Measurements from ENCODE around the gene IL36B. TPM values are rescaled to one million over a fixed set of nuclear protein-coding genes. Genes with fewer than 3 reads are reported as not detected.

Gene IL36B
- total and polyA plus RNA-seq, 9 of the 15 experiments (the other 6 are each of a cell fraction or from before 2014, with no cell fraction given) = not detected

DNA sequence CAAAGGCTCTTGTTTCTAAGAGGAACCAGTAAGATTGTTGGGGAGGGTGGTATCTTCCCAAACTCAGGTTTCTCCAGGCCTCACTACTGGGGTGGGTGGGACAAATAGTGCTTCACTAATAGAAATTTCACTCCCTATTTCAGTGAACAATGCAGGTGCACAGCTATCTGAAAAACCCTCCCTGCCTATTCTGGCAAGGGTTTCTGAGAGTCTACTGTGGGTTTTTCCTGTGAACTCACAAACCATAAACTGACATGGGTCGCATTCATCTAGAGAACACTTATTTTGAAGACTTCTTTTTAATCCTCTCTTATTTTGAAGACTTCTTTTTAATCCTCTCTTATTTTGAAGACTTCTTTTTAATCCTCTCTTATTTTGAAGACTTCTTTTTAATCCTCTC lies 43.0 kb downstream of the IL36B start (continued):
- no peak for TF ChIP-seq PRPF4 (IDR thresholded peaks at IDR 0.05; ENCODE audit: insufficient read depth, low read depth, low read length, poor library complexity, severe bottlenecking)

DNA sequence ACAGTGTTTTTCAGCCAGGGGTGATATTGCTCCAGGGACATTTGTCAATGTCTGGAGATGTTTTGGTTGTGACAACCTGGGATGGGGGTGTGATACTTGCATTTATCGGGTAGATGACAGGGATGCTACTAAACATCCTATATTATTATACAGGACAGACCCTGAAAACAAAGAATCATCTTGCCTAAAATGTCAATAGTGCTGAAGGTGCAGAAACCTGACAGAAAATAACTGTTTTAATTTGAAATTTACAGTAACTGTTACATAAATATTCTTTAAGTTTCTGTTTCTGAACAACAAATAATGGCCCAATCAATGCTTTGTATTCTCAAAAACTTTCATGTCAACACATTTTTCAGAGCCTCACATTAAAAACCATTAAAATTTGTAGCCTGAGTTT lies 45.4 kb downstream of the IL36B start:
- Histone ChIP-seq H3K9me3 (replicated peaks; ENCODE audit: control insufficient read depth, insufficient read depth, low read depth, low read length) (peaks cover 3% of the 10 kb centered on the region; the same call in 1 of the 2 replicates), H3K79me2 (ENCODE audit: control insufficient read depth, insufficient read depth, low read length) (no peaks in the 10 kb centered on the region), H3K27me3 (ENCODE audit: control insufficient read depth in 2 of 2, insufficient read depth in 2 of 2, low read length in 2 of 2) (no peaks in the 10 kb centered on the region), H2AFZ (ENCODE audit: low read depth, low read length) (peak overlapping the region; percentile 61; the same call in 1 of the 2 replicates), H3K4me3 (no peak overlapping the region), H3K4me2 (ENCODE audit: insufficient read depth, low read length) (no peak overlapping the region), H3K27ac (ENCODE audit: extremely low read depth, low read depth, low read length) (no peak overlapping the region), H4K20me1 (replicated peaks; ENCODE audit: control insufficient read depth, insufficient read depth, low read length) (no peaks in the 10 kb centered on the region), H3K36me3 (ENCODE audit: control insufficient read depth, insufficient read depth, low read length) (no peaks in the 10 kb centered on the region), H3K9me1 (ENCODE audit: control insufficient read depth, insufficient read depth, low read length) (no peaks in the 10 kb centered on the region), H3K4me1 (replicated peaks in 1 of 2; ENCODE audit: control insufficient read depth in 2 of 2, insufficient read depth in 2 of 2, low read length in 2 of 2) (peaks cover 0 to 9% of the 10 kb centered on the region in 2 experiments; a peak in 2 of 5 replicates), H3K9ac (ENCODE audit: insufficient read depth in 1 of 2, low read depth in 2 of 2, low read length in 2 of 2) (no peak overlapping the region)
- intact Hi-C loops (cut with micrococcal nuclease) (no loop called here), in situ Hi-C loops (cut with MboI) (no loop called here)
- ATAC-seq (no peak), FAIRE-seq (no peak), DNase-seq (ENCODE audit: extremely low read depth in 1 of 4, low spot score in 3 of 4) (no peak)
- ChIA-PET CTCF (ENCODE audit: low intra/inter-chr PET ratio) (no interaction called here), POLR2A (no interaction called here)
- BruUV-seq (replicated peaks) = no TSS peak
- TF ChIP-seq, protein P1, sequence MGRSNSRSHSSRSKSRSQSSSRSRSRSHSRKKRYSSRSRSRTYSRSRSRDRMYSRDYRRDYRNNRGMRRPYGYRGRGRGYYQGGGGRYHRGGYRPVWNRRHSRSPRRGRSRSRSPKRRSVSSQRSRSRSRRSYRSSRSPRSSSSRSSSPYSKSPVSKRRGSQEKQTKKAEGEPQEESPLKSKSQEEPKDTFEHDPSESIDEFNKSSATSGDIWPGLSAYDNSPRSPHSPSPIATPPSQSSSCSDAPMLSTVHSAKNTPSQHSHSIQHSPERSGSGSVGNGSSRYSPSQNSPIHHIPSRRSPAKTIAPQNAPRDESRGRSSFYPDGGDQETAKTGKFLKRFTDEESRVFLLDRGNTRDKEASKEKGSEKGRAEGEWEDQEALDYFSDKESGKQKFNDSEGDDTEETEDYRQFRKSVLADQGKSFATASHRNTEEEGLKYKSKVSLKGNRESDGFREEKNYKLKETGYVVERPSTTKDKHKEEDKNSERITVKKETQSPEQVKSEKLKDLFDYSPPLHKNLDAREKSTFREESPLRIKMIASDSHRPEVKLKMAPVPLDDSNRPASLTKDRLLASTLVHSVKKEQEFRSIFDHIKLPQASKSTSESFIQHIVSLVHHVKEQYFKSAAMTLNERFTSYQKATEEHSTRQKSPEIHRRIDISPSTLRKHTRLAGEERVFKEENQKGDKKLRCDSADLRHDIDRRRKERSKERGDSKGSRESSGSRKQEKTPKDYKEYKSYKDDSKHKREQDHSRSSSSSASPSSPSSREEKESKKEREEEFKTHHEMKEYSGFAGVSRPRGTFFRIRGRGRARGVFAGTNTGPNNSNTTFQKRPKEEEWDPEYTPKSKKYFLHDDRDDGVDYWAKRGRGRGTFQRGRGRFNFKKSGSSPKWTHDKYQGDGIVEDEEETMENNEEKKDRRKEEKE (IDR thresholded peaks at IDR 0.05; ENCODE audit: borderline replicate concordance in 1 of 2, control insufficient read depth in 1 of 2, low read depth in 2 of 2, low read length in 1 of 2) = no peak
- TF ChIP-seq, protein P2, sequence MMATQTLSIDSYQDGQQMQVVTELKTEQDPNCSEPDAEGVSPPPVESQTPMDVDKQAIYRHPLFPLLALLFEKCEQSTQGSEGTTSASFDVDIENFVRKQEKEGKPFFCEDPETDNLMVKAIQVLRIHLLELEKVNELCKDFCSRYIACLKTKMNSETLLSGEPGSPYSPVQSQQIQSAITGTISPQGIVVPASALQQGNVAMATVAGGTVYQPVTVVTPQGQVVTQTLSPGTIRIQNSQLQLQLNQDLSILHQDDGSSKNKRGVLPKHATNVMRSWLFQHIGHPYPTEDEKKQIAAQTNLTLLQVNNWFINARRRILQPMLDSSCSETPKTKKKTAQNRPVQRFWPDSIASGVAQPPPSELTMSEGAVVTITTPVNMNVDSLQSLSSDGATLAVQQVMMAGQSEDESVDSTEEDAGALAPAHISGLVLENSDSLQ (IDR thresholded peaks at IDR 0.05) = peak; percentile 18; the same call in 1 of the 2 replicates
- TF ChIP-seq, protein P3, sequence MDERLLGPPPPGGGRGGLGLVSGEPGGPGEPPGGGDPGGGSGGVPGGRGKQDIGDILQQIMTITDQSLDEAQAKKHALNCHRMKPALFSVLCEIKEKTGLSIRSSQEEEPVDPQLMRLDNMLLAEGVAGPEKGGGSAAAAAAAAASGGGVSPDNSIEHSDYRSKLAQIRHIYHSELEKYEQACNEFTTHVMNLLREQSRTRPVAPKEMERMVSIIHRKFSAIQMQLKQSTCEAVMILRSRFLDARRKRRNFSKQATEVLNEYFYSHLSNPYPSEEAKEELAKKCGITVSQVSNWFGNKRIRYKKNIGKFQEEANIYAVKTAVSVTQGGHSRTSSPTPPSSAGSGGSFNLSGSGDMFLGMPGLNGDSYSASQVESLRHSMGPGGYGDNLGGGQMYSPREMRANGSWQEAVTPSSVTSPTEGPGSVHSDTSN (CRISPR knock-in tag; IDR thresholded peaks at IDR 0.05; ENCODE audit: low read depth) = no peak
- TF ChIP-seq, protein P3 (tag; conservative IDR thresholded peaks at IDR 0.05; ENCODE audit: low read depth) = 0 out of 2 replicates have a peak, but pooled peaks have one; percentile 22
- peak; percentile 43; the same call in 1 of the 2 replicates for TF ChIP-seq C11orf30 (IDR thresholded peaks at IDR 0.05; ENCODE audit: low read depth)
- no peak for TF ChIP-seq EZH2 (IDR thresholded peaks at IDR 0.05; ENCODE audit: borderline replicate concordance, low read depth, low read length)
- peak; percentile 69 for TF ChIP-seq ZNF316 (IDR thresholded peaks at IDR 0.05)
- TF ChIP-seq ZBTB17 (CRISPR knock-in tag; IDR thresholded peaks at IDR 0.05) = no peak
- TF ChIP-seq MAFF (IDR thresholded peaks at IDR 0.05; ENCODE audit: low read length) = 0 out of 2 replicates have a peak, but pooled peaks have one; percentile 2
- peak; percentile 34 for TF ChIP-seq MEIS2 (IDR thresholded peaks at IDR 0.05; ENCODE audit: partially characterized antibody)
- no peak for TF ChIP-seq HEY1 (CRISPR knock-in tag; IDR thresholded peaks at IDR 0.05; ENCODE audit: borderline replicate concordance)
- WGBS (ENCODE audit: insufficient coverage, low coverage, missing lambda C conversion rate) = 44% methylated on average over 1 of the region's 1 CpG
